ENCODE data around the gene BLCAP.
"Not testable (repeated sequence)": the region's sequence is repeated elsewhere in the genome, so short reads cannot be mapped to it uniquely, and the experiment has no call there.

BLCAP gene

GRCh38 chr20:37544386-37544785 is 16.7 kb upstream of the BLCAP start:
- no peak overlapping the region for H2BK15ac ChIP-seq (replicated peaks; ENCODE audit: low read depth)
- no peak overlapping the region for H3K4me2 ChIP-seq (ENCODE audit: low read length)
- H3K27ac ChIP-seq (ENCODE audit: low read depth, low read length) = no peak overlapping the region
- no peak overlapping the region for H4K8ac ChIP-seq (ENCODE audit: low read depth, low read length)
- no peaks in the 10 kb centered on the region for H3K4me1 ChIP-seq (ENCODE audit: control insufficient read depth, low read depth, low read length)
- no peak overlapping the region for H3K4me3 ChIP-seq (ENCODE audit: low read length)
- H3K4ac ChIP-seq (ENCODE audit: low read depth, low read length) = no peak overlapping the region
- no peak overlapping the region for H2AK5ac ChIP-seq (ENCODE audit: low read length)
- no peak overlapping the region for H4K5ac ChIP-seq (ENCODE audit: low read length)
- no peaks in the 10 kb centered on the region for H3K79me1 ChIP-seq (ENCODE audit: low read length)
- H3K9ac ChIP-seq (ENCODE audit: low read length) = no peak overlapping the region
- H3K56ac ChIP-seq (ENCODE audit: low read length) = no peak overlapping the region
- no CpG with 5 or more reads among the region's 3 CpGs for WGBS (ENCODE audit: extremely low coverage, insufficient coverage, low lambda C conversion rate)
- H3K23ac ChIP-seq (ENCODE audit: low read length) = no peak overlapping the region
- DNase-seq = no peak
- H2BK5ac ChIP-seq (ENCODE audit: low read length) = no peak overlapping the region
- H3K27me3 ChIP-seq (ENCODE audit: insufficient read depth, low read length, poor library complexity) = no peaks in the 10 kb centered on the region
- H3K36me3 ChIP-seq (ENCODE audit: control insufficient read depth, insufficient read depth, low read length) = no peaks in the 10 kb centered on the region
- no peaks in the 10 kb centered on the region for H3K79me2 ChIP-seq (ENCODE audit: control insufficient read depth, insufficient read depth, low read length)
- no peak overlapping the region for H3K18ac ChIP-seq (ENCODE audit: low read length)
- no peak overlapping the region for H2BK120ac ChIP-seq (ENCODE audit: low read depth, low read length)

- Histone ChIP-seq H3K4ac (ENCODE audit: low read depth, low read length) (no peak overlapping the region), H3K18ac (ENCODE audit: low read length) (no peak overlapping the region), H3K9ac (ENCODE audit: low read length) (no peak overlapping the region), H3K4me3 (ENCODE audit: low read length) (no peak overlapping the region), H3K79me1 (ENCODE audit: low read length) (no peaks in the 10 kb centered on the region), H2BK15ac (replicated peaks; ENCODE audit: low read depth) (no peak overlapping the region), H3K27ac (ENCODE audit: low read depth, low read length) (no peak overlapping the region), H2BK5ac (ENCODE audit: low read length) (no peak overlapping the region), H3K23ac (ENCODE audit: low read length) (no peak overlapping the region), H2BK120ac (ENCODE audit: low read depth, low read length) (no peak overlapping the region), H3K36me3 (ENCODE audit: control insufficient read depth, insufficient read depth, low read length) (no peaks in the 10 kb centered on the region), H4K5ac (ENCODE audit: low read length) (no peak overlapping the region), H3K56ac (ENCODE audit: low read length) (no peak overlapping the region), H2AK5ac (ENCODE audit: low read length) (no peak overlapping the region), H3K79me2 (ENCODE audit: control insufficient read depth, insufficient read depth, low read length) (no peaks in the 10 kb centered on the region), H3K4me1 (ENCODE audit: control insufficient read depth, low read depth, low read length) (no peaks in the 10 kb centered on the region), H4K8ac (ENCODE audit: low read depth, low read length) (no peak overlapping the region), H3K27me3 (ENCODE audit: insufficient read depth, low read length, poor library complexity) (no peaks in the 10 kb centered on the region), H3K4me2 (ENCODE audit: low read length) (no peak overlapping the region)
- no CpG with 5 or more reads among the region's 3 CpGs for WGBS (ENCODE audit: extremely low coverage, insufficient coverage, low lambda C conversion rate)
- no peak for DNase-seq
Measured at GRCh38 chr20:37543828-37544227, 16.2 kb upstream of the BLCAP start.

GRCh38 chr20:37542281-37542680 is 14.6 kb upstream of the BLCAP start:
- no peaks in the 10 kb centered on the region for H3K36me3 ChIP-seq (ENCODE audit: control insufficient read depth, insufficient read depth, low read length)
- H3K9ac ChIP-seq (ENCODE audit: low read length) = no peak overlapping the region
- H3K4me3 ChIP-seq (ENCODE audit: low read length) = no peak overlapping the region
- no peaks in the 10 kb centered on the region for H3K79me2 ChIP-seq (ENCODE audit: control insufficient read depth, insufficient read depth, low read length)
- H3K27me3 ChIP-seq (ENCODE audit: insufficient read depth, low read length, poor library complexity) = no peaks in the 10 kb centered on the region
- no peak overlapping the region for H3K56ac ChIP-seq (ENCODE audit: low read length)
- H2BK120ac ChIP-seq (ENCODE audit: low read depth, low read length) = no peak overlapping the region
- H2AK5ac ChIP-seq (ENCODE audit: low read length) = no peak overlapping the region
- H2BK5ac ChIP-seq (ENCODE audit: low read length) = no peak overlapping the region
- H3K23ac ChIP-seq (ENCODE audit: low read length) = no peak overlapping the region
- no peak for DNase-seq
- no peaks in the 10 kb centered on the region for H3K4me1 ChIP-seq (ENCODE audit: control insufficient read depth, low read depth, low read length)
- no peak overlapping the region for H3K4me2 ChIP-seq (ENCODE audit: low read length)
- no peak overlapping the region for H3K27ac ChIP-seq (ENCODE audit: low read depth, low read length)
- no peak overlapping the region for H2BK15ac ChIP-seq (replicated peaks; ENCODE audit: low read depth)
- no peak overlapping the region for H4K5ac ChIP-seq (ENCODE audit: low read length)
- H3K79me1 ChIP-seq (ENCODE audit: low read length) = no peaks in the 10 kb centered on the region
- no peak overlapping the region for H4K8ac ChIP-seq (ENCODE audit: low read depth, low read length)
- H3K4ac ChIP-seq (ENCODE audit: low read depth, low read length) = no peak overlapping the region
- no peak overlapping the region for H3K18ac ChIP-seq (ENCODE audit: low read length)
- no CpG with 5 or more reads among the region's 6 CpGs for WGBS (ENCODE audit: extremely low coverage, insufficient coverage, low lambda C conversion rate)

- H2BK120ac ChIP-seq (ENCODE audit: low read depth, low read length) = no peak overlapping the region
- DNase-seq = no peak
- no peak overlapping the region for H3K4me3 ChIP-seq (ENCODE audit: low read length)
- no peak overlapping the region for H4K5ac ChIP-seq (ENCODE audit: low read length)
- no peak overlapping the region for H3K4ac ChIP-seq (ENCODE audit: low read depth, low read length)
- no peak overlapping the region for H3K27ac ChIP-seq (ENCODE audit: low read depth, low read length)
- H3K27me3 ChIP-seq (ENCODE audit: insufficient read depth, low read length, poor library complexity) = no peaks in the 10 kb centered on the region
- no peaks in the 10 kb centered on the region for H3K79me2 ChIP-seq (ENCODE audit: control insufficient read depth, insufficient read depth, low read length)
- H2BK15ac ChIP-seq (replicated peaks; ENCODE audit: low read depth) = no peak overlapping the region
- no peaks in the 10 kb centered on the region for H3K4me1 ChIP-seq (ENCODE audit: control insufficient read depth, low read depth, low read length)
- no peak overlapping the region for H4K8ac ChIP-seq (ENCODE audit: low read depth, low read length)
- H3K79me1 ChIP-seq (ENCODE audit: low read length) = no peaks in the 10 kb centered on the region
- no peak overlapping the region for H2BK5ac ChIP-seq (ENCODE audit: low read length)
- H3K36me3 ChIP-seq (ENCODE audit: control insufficient read depth, insufficient read depth, low read length) = no peaks in the 10 kb centered on the region
- WGBS (ENCODE audit: extremely low coverage, insufficient coverage, low lambda C conversion rate) = no CpG with 5 or more reads among the region's 5 CpGs
- H3K4me2 ChIP-seq (ENCODE audit: low read length) = no peak overlapping the region
- H2AK5ac ChIP-seq (ENCODE audit: low read length) = no peak overlapping the region
- H3K18ac ChIP-seq (ENCODE audit: low read length) = no peak overlapping the region
- no peak overlapping the region for H3K56ac ChIP-seq (ENCODE audit: low read length)
- no peak overlapping the region for H3K9ac ChIP-seq (ENCODE audit: low read length)
- H3K23ac ChIP-seq (ENCODE audit: low read length) = no peak overlapping the region
Measured at GRCh38 chr20:37541326-37541725, 13.7 kb upstream of the BLCAP start.

GRCh38 chr20:37540838-37541237 is 13.2 kb upstream of the BLCAP start:
- H3K27me3 ChIP-seq (ENCODE audit: insufficient read depth, low read length, poor library complexity); H2AK5ac ChIP-seq (ENCODE audit: low read length); H3K23ac ChIP-seq (ENCODE audit: low read length); H3K4me3 ChIP-seq (ENCODE audit: low read length); H3K4me1 ChIP-seq (ENCODE audit: control insufficient read depth, low read depth, low read length); H3K18ac ChIP-seq (ENCODE audit: low read length); H2BK120ac ChIP-seq (ENCODE audit: low read depth, low read length); H3K79me1 ChIP-seq (ENCODE audit: low read length); H2BK5ac ChIP-seq (ENCODE audit: low read length); H3K79me2 ChIP-seq (ENCODE audit: control insufficient read depth, insufficient read depth, low read length); H3K56ac ChIP-seq (ENCODE audit: low read length); H3K4me2 ChIP-seq (ENCODE audit: low read length); H3K27ac ChIP-seq (ENCODE audit: low read depth, low read length); DNase-seq; H2BK15ac ChIP-seq (replicated peaks; ENCODE audit: low read depth); H4K8ac ChIP-seq (ENCODE audit: low read depth, low read length); H3K9ac ChIP-seq (ENCODE audit: low read length); H3K4ac ChIP-seq (ENCODE audit: low read depth, low read length); H4K5ac ChIP-seq (ENCODE audit: low read length); H3K36me3 ChIP-seq (ENCODE audit: control insufficient read depth, insufficient read depth, low read length): not testable (repeated sequence)
- WGBS (ENCODE audit: extremely low coverage, insufficient coverage, low lambda C conversion rate) = no CpG with 5 or more reads among the region's 1 CpG

- Histone ChIP-seq H2AK5ac (ENCODE audit: low read length) (no peak overlapping the region), H3K4me3 (ENCODE audit: low read length) (no peak overlapping the region), H3K36me3 (ENCODE audit: control insufficient read depth, insufficient read depth, low read length) (no peaks in the 10 kb centered on the region), H3K56ac (ENCODE audit: low read length) (no peak overlapping the region), H4K8ac (ENCODE audit: low read depth, low read length) (no peak overlapping the region), H2BK15ac (replicated peaks; ENCODE audit: low read depth) (no peak overlapping the region), H3K4me1 (ENCODE audit: control insufficient read depth, low read depth, low read length) (no peaks in the 10 kb centered on the region), H3K79me2 (ENCODE audit: control insufficient read depth, insufficient read depth, low read length) (no peaks in the 10 kb centered on the region), H2BK5ac (ENCODE audit: low read length) (no peak overlapping the region), H3K27me3 (ENCODE audit: insufficient read depth, low read length, poor library complexity) (no peaks in the 10 kb centered on the region), H2BK120ac (ENCODE audit: low read depth, low read length) (no peak overlapping the region), H3K4me2 (ENCODE audit: low read length) (no peak overlapping the region), H3K23ac (ENCODE audit: low read length) (no peak overlapping the region), H3K9ac (ENCODE audit: low read length) (no peak overlapping the region), H3K18ac (ENCODE audit: low read length) (no peak overlapping the region), H3K79me1 (ENCODE audit: low read length) (no peaks in the 10 kb centered on the region), H3K27ac (ENCODE audit: low read depth, low read length) (no peak overlapping the region), H4K5ac (ENCODE audit: low read length) (no peak overlapping the region), H3K4ac (ENCODE audit: low read depth, low read length) (no peak overlapping the region)
- no CpG with 5 or more reads among the region's 5 CpGs for WGBS (ENCODE audit: extremely low coverage, insufficient coverage, low lambda C conversion rate)
- DNase-seq = no peak
Measured at GRCh38 chr20:37540001-37540400, 12.3 kb upstream of the BLCAP start.
